ENCODE results near the gene MTARC2.

GRCh38 chr1:220813013-220813412 lies 64.9 kb downstream of the MTARC2 start:
- TF ChIP-seq POLR2A (IDR thresholded peaks at IDR 0.05) (no peak), CTCF (IDR thresholded peaks at IDR 0.05) (no peak)

Measured in right lobe of liver (tissue), 4 donors.